A549 (cell line): Measurements from ENCODE around the gene SPTSSA. TPM values are rescaled to one million over a fixed set of nuclear protein-coding genes. Genes with fewer than 3 reads are reported as not detected.

ENCODE experiments used
- ATAC-seq, 2 experiments: fragments of 200-7000 bp in 1 of 2; fragments of >200 bp in 1 of 2; cut with Nextera tagmentation in 1 of 2; cut with Tn5 transposase in 1 of 2; 3 replicates each; pipeline versions ENCODE4 v1.8.0 to v1.9.1; 2018 to 2020; ENCODE audit warnings: mild to moderate bottlenecking in 1 of 2, moderate library complexity in 1 of 2
- CTCF ChIA-PET: fragments of 300-600 bp; sonication (Branson Sonifier 250); formaldehyde crosslinking; extraction: SDS; loops from one replicate; lab custom pipeline; 2021; ENCODE audit warnings: antibody characterized with exemption, inconsistent platforms; lab: Yijun Ruan, JAX
- POLR2A ChIA-PET: fragments of 350-600 bp; formaldehyde crosslinking; extraction: SDS; loops from one replicate; lab custom pipeline; 2021; ENCODE audit warnings: antibody characterized with exemption, inconsistent platforms; lab: Yijun Ruan, JAX
- DNase-seq, 2 experiments: peaks; one replicate each; pipeline versions ENCODE4 v3.0.0 to v3.0.0-alpha.2; 2011 to 2016; ENCODE audit warnings: low read depth in 1 of 2, low spot score in 1 of 2
- FAIRE-seq: peaks from 2 replicates; lab custom pipeline; 2011; peaks lifted over from hg19 to GRCh38; lab: Jason Lieb, UNC
- H3K27ac ChIP-seq, 2 experiments: fragments of >200 bp; sonication (Bioruptor Twin); formaldehyde crosslinking; 3 replicates each; pipeline ENCODE4 v1.5.1; 2016 to 2017
- H3K4me1 ChIP-seq: fragments of >200 bp; sonication (Bioruptor Twin); formaldehyde crosslinking; 3 replicates; pipeline ENCODE4 v1.6.1; 2016
- H3K4me2 ChIP-seq: fragments of >200 bp; sonication (Bioruptor Twin); formaldehyde crosslinking; 3 replicates; pipeline ENCODE4 v1.6.1; 2016
- H3K4me3 ChIP-seq: fragments of >200 bp; sonication (Bioruptor Twin); formaldehyde crosslinking; 3 replicates; pipeline ENCODE4 v1.5.1; 2016
- H3K9me3 ChIP-seq: fragments of >200 bp; sonication (Bioruptor Twin); formaldehyde crosslinking; 3 replicates; pipeline ENCODE4 v1.6.1; 2016
- ATOH8 ChIP-seq: fragments of 250-450 bp; sonication (Bioruptor Pico); IDR thresholded peaks from 2 replicates; pipeline ENCODE4 v1.5.0; 2020; ENCODE audit warnings: low read depth, mild to moderate bottlenecking, moderate library complexity
- CBX2 ChIP-seq: fragments of 200-600 bp; sonication (generic); IDR thresholded peaks from 2 replicates; pipeline ENCODE4 v1.6.1; 2016; ENCODE audit warnings: low read depth, mild to moderate bottlenecking, borderline replicate concordance
- CEBPB ChIP-seq, 2 experiments: fragments of >200 bp in 1 of 2; sonication (Bioruptor Twin) in 1 of 2; formaldehyde crosslinking in 1 of 2; IDR thresholded peaks; 2 replicates each; pipeline ENCODE4 v1.6.1; 2012 to 2016
- CTCF ChIP-seq: fragments of >200 bp; sonication (Bioruptor Twin); formaldehyde crosslinking; IDR thresholded peaks from 3 replicates; pipeline ENCODE4 v1.5.1; 2016
- EHMT2 ChIP-seq: fragments of 200-600 bp; sonication (generic); IDR thresholded peaks from 2 replicates; pipeline ENCODE4 v1.6.1; 2016; ENCODE audit warnings: antibody characterized with exemption, low read depth, mild to moderate bottlenecking, moderate library complexity
- EP300 ChIP-seq, 2 experiments: fragments of >200 bp; sonication (Bioruptor Twin); formaldehyde crosslinking; IDR thresholded peaks; 2 replicates in 1 of 2; 3 replicates in 1 of 2; pipeline ENCODE4 v1.6.1; 2016 to 2017
- FOSB ChIP-seq: fragments of 250-450 bp; sonication (Bioruptor Pico); IDR thresholded peaks from 2 replicates; pipeline ENCODE4 v1.5.0; 2020; ENCODE audit warnings: mild to moderate bottlenecking, moderate library complexity
- FOSL2 ChIP-seq, 2 experiments: fragments of 450-650 bp in 1 of 2; fragments of >200 bp in 1 of 2; sonication (Bioruptor Twin) in 1 of 2; formaldehyde crosslinking; IDR thresholded peaks; 2 replicates each; pipeline versions ENCODE4 v1.5.0 to v1.6.1; 2016 to 2020; ENCODE audit warnings: mild to moderate bottlenecking in 1 of 2, moderate library complexity in 1 of 2
- GATA3 ChIP-seq: IDR thresholded peaks from 2 replicates; pipeline ENCODE4 v1.6.1; 2012; ENCODE audit warnings: borderline replicate concordance
- HES2 ChIP-seq: fragments of >200 bp; sonication (Bioruptor Twin); formaldehyde crosslinking; IDR thresholded peaks from 2 replicates; pipeline ENCODE4 v1.6.1; 2016
- HOXA7 ChIP-seq: fragments of 250-450 bp; sonication (Bioruptor Pico); IDR thresholded peaks from 2 replicates; pipeline ENCODE4 v1.5.0; 2020; ENCODE audit warnings: mild to moderate bottlenecking, moderate library complexity
- HOXB13 ChIP-seq: fragments of 250-450 bp; sonication (Bioruptor Pico); IDR thresholded peaks from 2 replicates; pipeline ENCODE4 v1.5.0; 2020; ENCODE audit warnings: low read depth, mild to moderate bottlenecking, moderate library complexity
- JUN ChIP-seq, 2 experiments: fragments of >200 bp; sonication (Bioruptor Twin); formaldehyde crosslinking; IDR thresholded peaks; 2 replicates in 1 of 2; 3 replicates in 1 of 2; pipeline ENCODE4 v1.6.1; 2016 to 2017
- MYC ChIP-seq: IDR thresholded peaks from 2 replicates; pipeline ENCODE4 v1.6.1; 2012; ENCODE audit warnings: mild to moderate bottlenecking, inconsistent platforms, low read length, improper control_type of control experiment, borderline replicate concordance
- NFE2L2 ChIP-seq: fragments of 150-350 bp; conservative IDR thresholded peaks from 2 replicates; pipeline ENCODE4 v1.6.1; 2014; ENCODE audit warnings: low read length
- NPAS2 ChIP-seq: fragments of 250-450 bp; sonication (Bioruptor Pico); IDR thresholded peaks from 2 replicates; pipeline ENCODE4 v1.8.0; 2022; ENCODE audit warnings: mild to moderate bottlenecking, moderate library complexity, borderline replicate concordance
- NR3C1 ChIP-seq: fragments of >200 bp; sonication (Bioruptor Twin); formaldehyde crosslinking; IDR thresholded peaks from 3 replicates; pipeline ENCODE4 v1.6.1; 2017
- PHF8 ChIP-seq: fragments of 200-600 bp; sonication (generic); IDR thresholded peaks from 2 replicates; pipeline ENCODE4 v1.6.1; 2016; ENCODE audit warnings: low read depth, mild to moderate bottlenecking, antibody characterized with exemption, moderate library complexity, borderline replicate concordance
- RAD21 ChIP-seq, 2 experiments: fragments of >200 bp in 1 of 2; sonication (Bioruptor Twin) in 1 of 2; formaldehyde crosslinking in 1 of 2; IDR thresholded peaks in 1 of 2; conservative IDR thresholded peaks in 1 of 2; 2 replicates in 1 of 2; 3 replicates in 1 of 2; pipeline ENCODE4 v1.6.1; 2012 to 2018; ENCODE audit warnings: inconsistent platforms in 1 of 2
- RCOR1 ChIP-seq: fragments of 150-350 bp; IDR thresholded peaks from 2 replicates; pipeline ENCODE4 v1.6.1; 2014; ENCODE audit warnings: antibody characterized with exemption, low read length, low read depth
- RFX5 ChIP-seq: fragments of 450-650 bp; IDR thresholded peaks from 2 replicates; pipeline ENCODE4 v1.7.1; 2014; ENCODE audit warnings: antibody characterized with exemption, mild to moderate bottlenecking, moderate library complexity
- RNF2 ChIP-seq: fragments of 200-600 bp; sonication (generic); IDR thresholded peaks from 2 replicates; pipeline ENCODE4 v1.6.1; 2016; ENCODE audit warnings: low read depth, mild to moderate bottlenecking, antibody characterized with exemption, moderate library complexity, borderline replicate concordance
- SMC3 ChIP-seq: fragments of >200 bp; sonication (Bioruptor Twin); formaldehyde crosslinking; IDR thresholded peaks from 3 replicates; pipeline ENCODE4 v1.6.1; 2018; ENCODE audit warnings: inconsistent platforms
- TFCP2L1 ChIP-seq: fragments of 250-450 bp; sonication (Bioruptor Pico); IDR thresholded peaks from 2 replicates; pipeline ENCODE4 v1.5.0; 2021; ENCODE audit warnings: mild to moderate bottlenecking
- TP53 ChIP-seq: fragments of 250-450 bp; sonication (Bioruptor Pico); IDR thresholded peaks from 2 replicates; pipeline ENCODE4 v1.5.0; 2021; ENCODE audit warnings: mild to moderate bottlenecking, moderate library complexity
- WGBS: methylation state at CpG from one replicate; pipeline ENCODE4 v1.1.6; 2017; ENCODE audit errors: missing lambda C conversion rate; 5-methylcytosine and 5-hydroxymethylcytosine counted together
- polyA plus RNA-seq, 4 experiments: library from polyadenylated mRNA; depleted of rRNA in 3 of 4; stranded (reverse); fragments of >200 nt; fragmentation: RNase III in 1 of 4; extraction: RNeasy Plus Mini Kit Qiagen cat#74134 plus additional on column Dnase treatment in 1 of 4; gene quantifications; 2 replicates in 3 of 4; 3 replicates in 1 of 4; pipeline ENCODE4 v1.2.3, GENCODE V29; 2011 to 2017
- TF ChIP-seq, protein P1 (sequence below): IDR thresholded peaks from 2 replicates; pipeline ENCODE4 v1.6.1; 2012; ENCODE audit warnings: low read depth, borderline replicate concordance
- TF ChIP-seq, protein P2 (sequence below): fragments of 150-350 bp; IDR thresholded peaks from 2 replicates; pipeline ENCODE4 v1.6.1; 2014; ENCODE audit warnings: low read depth, mild to moderate bottlenecking, low read length

SPTSSA gene
- polyA plus RNA-seq, 2 of the 4 experiments (the other 2 are of a cell fraction) = 68.0 to 105 TPM

- peaks cover 49% of the 10 kb centered on the region for H3K4me1 ChIP-seq
- peak; percentile 84 for FAIRE-seq
- 65% methylated on average over 6 of the region's 6 CpGs for WGBS
- CTCF ChIA-PET = interaction anchor here (0.6 to 7.1 kb wide), 25 partner anchors 8 to 1352 kb away, joined by 3 to 104 read pairs (median 4); no protein-coding TSS in a partner anchor
- TF ChIP-seq NPAS2 (CRISPR knock-in tag) (no peak), RAD21 (conservative IDR thresholded peaks at IDR 0.05 in 1 of 2, IDR thresholded peaks at IDR 0.05 in 1 of 2) (peak; percentile 87 to 94), HES2 (no peak), RFX5 (no peak), GATA3 (no peak), NR3C1 (no peak), HOXB13 (CRISPR knock-in tag) (no peak), SMC3 (peak; percentile 83), CTCF (peak; percentile 77), JUN (IDR thresholded peaks at IDR 0.05) (no peak)
- TF ChIP-seq, protein P1, sequence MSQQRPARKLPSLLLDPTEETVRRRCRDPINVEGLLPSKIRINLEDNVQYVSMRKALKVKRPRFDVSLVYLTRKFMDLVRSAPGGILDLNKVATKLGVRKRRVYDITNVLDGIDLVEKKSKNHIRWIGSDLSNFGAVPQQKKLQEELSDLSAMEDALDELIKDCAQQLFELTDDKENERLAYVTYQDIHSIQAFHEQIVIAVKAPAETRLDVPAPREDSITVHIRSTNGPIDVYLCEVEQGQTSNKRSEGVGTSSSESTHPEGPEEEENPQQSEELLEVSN = no peak
- TF ChIP-seq, all 56 proteins: peak for 3
- Histone ChIP-seq H3K4me2 (peak overlapping the region; percentile 83), H3K27ac (peak overlapping the region; percentile 89 to 95), H3K4me3 (no peak overlapping the region), H3K9me3 (no peaks in the 10 kb centered on the region)
- DNase-seq = peak; percentile 52 to 80
- ATAC-seq = peak; percentile 51 to 63; a peak in 4 of 6 replicates
- POLR2A ChIA-PET = interaction anchor here (0.5 to 1.2 kb wide), 3 partner anchors 38 to 167 kb away, joined by 3 to 5 read pairs (median 4); no protein-coding TSS in a partner anchor
Measured at GRCh38 chr14:34498684-34499412, 36.8 kb upstream of the SPTSSA start.

GRCh38 chr14:34496679-34497513 is 34.9 kb upstream of the SPTSSA start:
- Histone ChIP-seq H3K4me3 (no peak overlapping the region; the same call in 2 of the 3 replicates), H3K27ac (peak overlapping the region; percentile 89 to 95), H3K4me1 (peaks cover 45% of the 10 kb centered on the region), H3K4me2 (peak overlapping the region; percentile 83), H3K9me3 (no peaks in the 10 kb centered on the region)
- CTCF ChIA-PET = interaction anchor here (0.5 to 7.1 kb wide), 14 partner anchors 11 to 483 kb away, joined by 3 to 104 read pairs (median 4); no protein-coding TSS in a partner anchor
- 3% methylated on average over 14 of the region's 14 CpGs for WGBS
- FAIRE-seq = peak; percentile 74
- ATAC-seq = peak; percentile 93 to 98
- POLR2A ChIA-PET = interaction anchor here (0.6 to 1.7 kb wide), 8 partner anchors 30 to 437 kb away, joined by 3 to 26 read pairs (median 4); partner anchors contain the start of gene SPTSSA
- DNase-seq = peak; percentile 98 to 99
- TF ChIP-seq MYC (no peak), RNF2 (no peak), HOXA7 (CRISPR knock-in tag) (peak; percentile 51; the same call in 1 of the 2 replicates), FOSL2 (IDR thresholded peaks at IDR 0.05) (peak; percentile 91), FOSL2 (CRISPR knock-in tag; IDR thresholded peaks at IDR 0.05) (peak; percentile 99), ATOH8 (CRISPR knock-in tag) (peak; percentile 84), EP300 (IDR thresholded peaks at IDR 0.05) (peak; percentile 64 to 89; a peak in 3 of 5 replicates), CEBPB (IDR thresholded peaks at IDR 0.05) (peak; percentile 22 to 71; a peak in 2 of 4 replicates), GATA3 (peak; percentile 78), TFCP2L1 (CRISPR knock-in tag) (no peak), EHMT2 (no peak), FOSB (CRISPR knock-in tag) (peak; percentile 45; the same call in 1 of the 2 replicates), NFE2L2 (no peak), CBX2 (no peak), RCOR1 (no peak), TP53 (CRISPR knock-in tag) (no peak), PHF8 (no peak)
- TF ChIP-seq, protein P2, sequence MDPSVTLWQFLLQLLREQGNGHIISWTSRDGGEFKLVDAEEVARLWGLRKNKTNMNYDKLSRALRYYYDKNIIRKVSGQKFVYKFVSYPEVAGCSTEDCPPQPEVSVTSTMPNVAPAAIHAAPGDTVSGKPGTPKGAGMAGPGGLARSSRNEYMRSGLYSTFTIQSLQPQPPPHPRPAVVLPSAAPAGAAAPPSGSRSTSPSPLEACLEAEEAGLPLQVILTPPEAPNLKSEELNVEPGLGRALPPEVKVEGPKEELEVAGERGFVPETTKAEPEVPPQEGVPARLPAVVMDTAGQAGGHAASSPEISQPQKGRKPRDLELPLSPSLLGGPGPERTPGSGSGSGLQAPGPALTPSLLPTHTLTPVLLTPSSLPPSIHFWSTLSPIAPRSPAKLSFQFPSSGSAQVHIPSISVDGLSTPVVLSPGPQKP = no peak
